ENCODE results near the gene KRTAP4-11.
"Not testable (repeated sequence)": the region's sequence is repeated elsewhere in the genome, so short reads cannot be mapped to it uniquely, and the experiment has no call there.

Gene KRTAP4-11

GRCh38 chr17:41117846-41118386 lies at the start of gene KRTAP4-11:
TSS of gene KRTAP4-11 (minus strand) at chr17:41118373. CDS start at chr17:41118315, 58 bp downstream.
- not testable (repeated sequence) for H3K36me3 ChIP-seq (ENCODE audit: control insufficient read depth, insufficient read depth, low read length); H3K4me3 ChIP-seq (replicated peaks; ENCODE audit: low read depth, low read length); H3K27me3 ChIP-seq (replicated peaks; ENCODE audit: control insufficient read depth, insufficient read depth, low read length); DNase-seq (ENCODE audit: extremely low read depth, insufficient read length)

- Histone ChIP-seq H3K36me3 (ENCODE audit: control insufficient read depth, insufficient read depth, low read length) (no peaks in the 10 kb centered on the region), H3K27me3 (replicated peaks; ENCODE audit: control insufficient read depth, insufficient read depth, low read length) (no peaks in the 10 kb centered on the region; the same call in 1 of the 2 replicates), H3K4me3 (replicated peaks; ENCODE audit: low read depth, low read length) (no peak overlapping the region)
- no peak for DNase-seq (ENCODE audit: extremely low read depth, insufficient read length)
- TF ChIP-seq, protein P1, sequence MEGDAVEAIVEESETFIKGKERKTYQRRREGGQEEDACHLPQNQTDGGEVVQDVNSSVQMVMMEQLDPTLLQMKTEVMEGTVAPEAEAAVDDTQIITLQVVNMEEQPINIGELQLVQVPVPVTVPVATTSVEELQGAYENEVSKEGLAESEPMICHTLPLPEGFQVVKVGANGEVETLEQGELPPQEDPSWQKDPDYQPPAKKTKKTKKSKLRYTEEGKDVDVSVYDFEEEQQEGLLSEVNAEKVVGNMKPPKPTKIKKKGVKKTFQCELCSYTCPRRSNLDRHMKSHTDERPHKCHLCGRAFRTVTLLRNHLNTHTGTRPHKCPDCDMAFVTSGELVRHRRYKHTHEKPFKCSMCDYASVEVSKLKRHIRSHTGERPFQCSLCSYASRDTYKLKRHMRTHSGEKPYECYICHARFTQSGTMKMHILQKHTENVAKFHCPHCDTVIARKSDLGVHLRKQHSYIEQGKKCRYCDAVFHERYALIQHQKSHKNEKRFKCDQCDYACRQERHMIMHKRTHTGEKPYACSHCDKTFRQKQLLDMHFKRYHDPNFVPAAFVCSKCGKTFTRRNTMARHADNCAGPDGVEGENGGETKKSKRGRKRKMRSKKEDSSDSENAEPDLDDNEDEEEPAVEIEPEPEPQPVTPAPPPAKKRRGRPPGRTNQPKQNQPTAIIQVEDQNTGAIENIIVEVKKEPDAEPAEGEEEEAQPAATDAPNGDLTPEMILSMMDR (IDR thresholded peaks at IDR 0.05; ENCODE audit: insufficient read depth, low read length, poor library complexity, severe bottlenecking), result no peak
Observed at GRCh38 chr17:41167561-41167960, 49.4 kb upstream of the KRTAP4-11 start.

DNA sequence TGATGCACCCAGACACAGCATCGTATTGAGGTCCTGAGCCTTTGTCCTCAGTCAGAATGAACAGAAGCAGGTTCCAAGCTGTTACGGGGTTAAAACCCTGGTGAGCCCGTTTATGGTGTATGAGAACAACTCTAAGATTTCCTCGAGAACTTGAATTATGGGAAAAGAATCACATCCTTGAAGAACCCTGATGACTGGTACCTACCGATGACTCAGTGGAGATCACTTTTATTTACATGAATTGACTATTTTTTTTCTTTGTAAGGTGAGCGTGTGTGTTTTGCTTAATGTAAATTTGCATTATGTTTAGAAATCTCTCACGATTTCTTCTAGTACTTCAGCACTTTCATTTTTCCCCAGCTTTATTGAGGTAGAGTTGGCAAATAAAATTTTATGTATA lies 45.7 kb upstream of the KRTAP4-11 start:
- H3K27me3 ChIP-seq (replicated peaks; ENCODE audit: control insufficient read depth, insufficient read depth, low read length), result no peaks in the 10 kb centered on the region
- no peaks in the 10 kb centered on the region for H3K36me3 ChIP-seq (ENCODE audit: control insufficient read depth, insufficient read depth, low read length)
- TF ChIP-seq, protein P1 (IDR thresholded peaks at IDR 0.05; ENCODE audit: insufficient read depth, low read length, poor library complexity, severe bottlenecking), result no peak
- H3K4me3 ChIP-seq (replicated peaks; ENCODE audit: low read depth, low read length), result no peak overlapping the region
- no peak for DNase-seq (ENCODE audit: extremely low read depth, insufficient read length)

GRCh38 chr17:41160648-41161047 lies 42.5 kb upstream of the KRTAP4-11 start, which contains the start of gene KRTAP4-4:
TSS of gene KRTAP4-4 (minus strand) at chr17:41160748. CDS start at chr17:41160691, 57 bp downstream.
- no peak within 1 kb of the TSS for H3K4me3 ChIP-seq (replicated peaks; ENCODE audit: low read depth, low read length)
- no peak for DNase-seq (ENCODE audit: extremely low read depth, insufficient read length)
- no peaks in the 10 kb centered on the region for H3K36me3 ChIP-seq (ENCODE audit: control insufficient read depth, insufficient read depth, low read length)
- TF ChIP-seq, protein P1 (IDR thresholded peaks at IDR 0.05; ENCODE audit: insufficient read depth, low read length, poor library complexity, severe bottlenecking), result no peak
- H3K27me3 ChIP-seq (replicated peaks; ENCODE audit: control insufficient read depth, insufficient read depth, low read length), result no peaks in the 10 kb centered on the region

- not testable (repeated sequence) for DNase-seq (ENCODE audit: extremely low read depth, insufficient read length); H3K36me3 ChIP-seq (ENCODE audit: control insufficient read depth, insufficient read depth, low read length)
Observed at GRCh38 chr17:41160190-41160589, 42.0 kb upstream of the KRTAP4-11 start.

DNA sequence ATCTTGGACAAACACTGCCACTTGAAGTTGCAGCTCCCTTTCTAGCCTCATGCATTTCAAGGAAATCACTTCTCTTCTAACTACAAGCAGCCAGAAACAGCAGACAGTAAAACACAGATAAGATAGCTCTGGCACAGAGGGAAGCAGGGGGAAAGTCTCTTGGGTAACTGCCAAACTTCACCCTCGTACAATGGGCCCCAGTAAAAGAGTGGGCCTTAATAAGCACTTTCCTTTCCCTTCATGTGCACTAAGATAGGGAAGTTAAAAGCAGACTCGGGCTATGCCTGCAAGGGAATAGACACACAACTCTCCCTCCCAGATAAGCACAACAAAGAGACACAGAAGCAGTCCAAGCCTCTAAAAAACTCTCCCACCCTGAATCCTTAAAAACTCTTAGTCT lies 35.7 kb upstream of the KRTAP4-11 start:
- TF ChIP-seq, protein P1 (IDR thresholded peaks at IDR 0.05; ENCODE audit: insufficient read depth, low read length, poor library complexity, severe bottlenecking), result no peak
- Histone ChIP-seq H3K27me3 (replicated peaks; ENCODE audit: control insufficient read depth, insufficient read depth, low read length) (no peaks in the 10 kb centered on the region), H3K36me3 (ENCODE audit: control insufficient read depth, insufficient read depth, low read length) (no peaks in the 10 kb centered on the region), H3K4me3 (replicated peaks; ENCODE audit: low read depth, low read length) (no peak overlapping the region)
- no peak for DNase-seq (ENCODE audit: extremely low read depth, insufficient read length)

More at GRCh38 chr17:41160190-41160589, 42.0 kb upstream of the KRTAP4-11 start:
- not testable (repeated sequence) for H3K27me3 ChIP-seq (replicated peaks; ENCODE audit: control insufficient read depth, insufficient read depth, low read length); H3K4me3 ChIP-seq (replicated peaks; ENCODE audit: low read depth, low read length)

DNA sequence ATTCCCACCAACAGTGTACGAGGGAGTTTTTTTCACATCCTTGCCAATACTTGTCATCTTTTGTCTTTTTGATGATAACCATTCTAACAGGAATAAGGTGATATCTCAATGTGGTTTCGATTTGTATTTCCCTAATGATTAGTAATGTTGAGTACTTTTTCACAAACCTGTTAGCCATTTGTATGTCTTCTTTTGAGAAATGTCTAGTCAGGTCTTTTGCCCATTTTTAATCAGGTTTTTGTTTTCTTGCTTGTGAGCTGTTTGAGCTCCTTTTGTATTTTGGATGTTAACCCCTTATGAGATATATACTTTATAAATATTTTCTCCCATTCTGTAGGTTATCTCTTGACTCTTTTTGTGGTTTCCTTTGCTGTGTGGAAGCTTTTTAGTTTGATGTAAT lies 33.4 kb upstream of the KRTAP4-11 start:
- H3K4me3 ChIP-seq (replicated peaks; ENCODE audit: low read depth, low read length), result no peak overlapping the region
- no peaks in the 10 kb centered on the region for H3K27me3 ChIP-seq (replicated peaks; ENCODE audit: control insufficient read depth, insufficient read depth, low read length)
- TF ChIP-seq, protein P1 (IDR thresholded peaks at IDR 0.05; ENCODE audit: insufficient read depth, low read length, poor library complexity, severe bottlenecking), result no peak
- DNase-seq (ENCODE audit: extremely low read depth, insufficient read length), result no peak
- no peaks in the 10 kb centered on the region for H3K36me3 ChIP-seq (ENCODE audit: control insufficient read depth, insufficient read depth, low read length)
